ENCODE results near the gene HMG20B. TPM values are rescaled to one million over a fixed set of nuclear protein-coding genes. Genes with fewer than 3 reads are reported as not detected.
A peak's percentile ranks its signal among the peaks of the same experiment; 100 is the strongest.

HMG20B gene
- total and polyA plus RNA-seq, 2 of the 8 experiments (the other 6 are each of a cell fraction or from before 2014, with no cell fraction given) = 42.9 to 74.2 TPM

GRCh38 chr19:3614858-3615505 is 42.2 kb downstream of the HMG20B start:
- 90% methylated on average over 16 of the region's 18 CpGs; no CpG with 5 or more reads in 1 of the 2 experiments for WGBS, 2 experiments (ENCODE audit: extremely low coverage in 1 of 2, insufficient coverage in 1 of 2, insufficient read length in 1 of 2, insufficient replicate concordance in 2 of 2, low coverage in 1 of 2, low lambda C conversion rate in 2 of 2, missing lambda C conversion rate in 1 of 2)
- H2BK5ac ChIP-seq (ENCODE audit: low read depth, low read length) = no peak overlapping the region
- peak overlapping the region; percentile 35; the same call in 1 of the 2 replicates for H4K8ac ChIP-seq (ENCODE audit: extremely low read depth, insufficient read depth, low read length)
- no peak overlapping the region for H3K9ac ChIP-seq (replicated peaks in 1 of 4; ENCODE audit: extremely low read depth in 1 of 4, low read depth in 3 of 4, low read length in 3 of 4)
- no peaks in the 10 kb centered on the region for H3K23me2 ChIP-seq (ENCODE audit: low read depth, low read length)
- H3K4ac ChIP-seq (replicated peaks; ENCODE audit: insufficient read length, low read depth, low read length) = no peak overlapping the region
- no peak overlapping the region for H2BK15ac ChIP-seq (ENCODE audit: low read length)
- no peak overlapping the region for H3K4me2 ChIP-seq (ENCODE audit: insufficient read depth in 1 of 2, low read depth in 2 of 2, low read length in 2 of 2)
- no peaks in the 10 kb centered on the region for H3K27me3 ChIP-seq (replicated peaks in 1 of 4; ENCODE audit: control insufficient read depth in 3 of 4, extremely low read depth in 1 of 4, insufficient read depth in 3 of 4, low read length in 3 of 4)
- H2BK20ac ChIP-seq (ENCODE audit: low read length) = no peak overlapping the region
- no peak overlapping the region for H3K23ac ChIP-seq (ENCODE audit: insufficient read length)
- ChIA-PET POLR2A (ENCODE audit: partially characterized antibody) (interaction anchor here (1.4 kb wide), 1 partner anchor 11 kb away, joined by 3 read pairs; no protein-coding TSS in a partner anchor), CTCF (ENCODE audit: partially characterized antibody) (interaction anchor here (0.9 to 7.3 kb wide), 2 partner anchors 29 to 65 kb away, joined by 4 to 38 read pairs; partner anchors contain the start of gene GIPC3)
- no peak overlapping the region for H2AK5ac ChIP-seq (ENCODE audit: low read depth, low read length)
- no peak overlapping the region for H2BK12ac ChIP-seq (ENCODE audit: low read depth, low read length)
- H3K4me3 ChIP-seq (ENCODE audit: extremely low read depth in 1 of 4, insufficient read depth in 2 of 4, low read depth in 3 of 4, low read length in 4 of 4) = no peak overlapping the region
- no peak overlapping the region for H3K27ac ChIP-seq (ENCODE audit: low read depth, low read length)
- H3K79me2 ChIP-seq (ENCODE audit: control insufficient read depth in 1 of 2, insufficient read depth in 2 of 2, low read length in 2 of 2) = no peaks in the 10 kb centered on the region
- no peak overlapping the region for H4K91ac ChIP-seq (replicated peaks; ENCODE audit: insufficient read length, low read length)
- peaks cover 2 to 17% of the 10 kb centered on the region in 2 experiments for H4K20me1 ChIP-seq (replicated peaks in 1 of 2; ENCODE audit: control insufficient read depth in 1 of 2, insufficient read depth in 2 of 2, low read length in 2 of 2)
- no peak overlapping the region for H2AFZ ChIP-seq (ENCODE audit: low read length)
- H3K79me1 ChIP-seq (ENCODE audit: low read depth, low read length) = no peaks in the 10 kb centered on the region; the same call in 1 of the 2 replicates
- FAIRE-seq (no peak), DNase-seq (ENCODE audit: low read depth in 1 of 2, low spot score in 2 of 2) (no peak)
- H3K56ac ChIP-seq (replicated peaks; ENCODE audit: insufficient read length, low read depth, low read length) = no peak overlapping the region
- no peak overlapping the region for H2BK120ac ChIP-seq (replicated peaks; ENCODE audit: low read depth, low read length)
- peaks cover 0 to 21% (median 3%) of the 10 kb centered on the region in 4 experiments; a peak in 2 of 8 replicates for H3K36me3 ChIP-seq (ENCODE audit: control insufficient read depth in 2 of 4, insufficient read depth in 4 of 4, low read length in 3 of 4)
- H3K9me3 ChIP-seq (ENCODE audit: insufficient read depth in 2 of 2, low read depth in 1 of 2, low read length in 1 of 2) = no peaks in the 10 kb centered on the region
- no peak overlapping the region for H3K14ac ChIP-seq (ENCODE audit: insufficient read length)
- H3K18ac ChIP-seq (ENCODE audit: extremely low read depth, low read length) = no peak overlapping the region
- H4K5ac ChIP-seq (ENCODE audit: insufficient read length, low read depth, low read length) = no peak overlapping the region
- peaks cover 0 to 3% (median under 1%) of the 10 kb centered on the region in 4 experiments; a peak in 3 of 7 replicates for H3K4me1 ChIP-seq (replicated peaks in 1 of 4; ENCODE audit: control insufficient read depth in 3 of 4, insufficient read depth in 4 of 4, low read length in 3 of 4)
- TF ChIP-seq HDAC6 (IDR thresholded peaks at IDR 0.05; ENCODE audit: low read depth, low read length) (no peak), GABPA (IDR thresholded peaks at IDR 0.05; ENCODE audit: borderline replicate concordance, insufficient read depth, low read length) (no peak), ASH2L (IDR thresholded peaks at IDR 0.05; ENCODE audit: low read length) (no peak), ZNF274 (IDR thresholded peaks at IDR 0.05; ENCODE audit: borderline replicate concordance, extremely low read depth, low read length) (no peak), CTCF (IDR thresholded peaks at IDR 0.05; ENCODE audit: control extremely low read depth in 1 of 3, insufficient read depth in 1 of 3, low read depth in 1 of 3, low read length in 3 of 3) (no peak), TEAD4 (IDR thresholded peaks at IDR 0.05; ENCODE audit: low read depth, low read length) (no peak), JUN (IDR thresholded peaks at IDR 0.05; ENCODE audit: low read depth, low read length) (no peak), ATF2 (IDR thresholded peaks at IDR 0.05; ENCODE audit: low read length) (no peak)
